GM12874 (cell line): ENCODE measurements around the gene KIFC3.

ENCODE experiments used
- CTCF ChIP-seq: IDR thresholded peaks from 2 replicates; pipeline ENCODE4 v1.5.1; 2011; ENCODE audit warnings: low read depth, mild to moderate bottlenecking, control low read depth, low read length, moderate library complexity; ENCODE audit not compliant: insufficient read depth

KIFC3 gene

DNA sequence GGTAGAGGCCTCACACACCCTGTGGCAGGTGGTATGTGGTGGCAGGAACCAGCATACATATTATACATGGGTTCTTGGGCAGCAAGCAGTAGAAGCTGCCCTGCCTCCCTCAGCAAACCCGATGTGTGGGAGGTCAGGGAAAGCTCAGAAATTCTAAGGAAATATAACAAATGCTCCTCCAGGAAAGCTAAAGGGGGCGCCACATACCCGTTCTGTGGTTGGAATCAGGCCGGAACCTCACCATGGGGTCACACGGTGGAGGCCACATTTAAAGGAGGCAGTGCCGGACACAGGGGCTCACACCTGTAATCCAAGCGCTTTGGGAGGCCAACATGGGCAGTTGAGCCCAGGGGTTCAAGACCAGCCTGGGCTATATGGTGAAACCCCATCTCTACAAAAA lies 79.1 kb downstream of the KIFC3 start:
- TF ChIP-seq CTCF: no peak

- TF ChIP-seq CTCF: no peak
Observed at GRCh38 chr16:57722651-57723050, 79.6 kb downstream of the KIFC3 start.

GRCh38 chr16:57722210-57722499 lies 80.1 kb downstream of the KIFC3 start:
- no peak for TF ChIP-seq CTCF

- no peak for TF ChIP-seq CTCF
Observed at GRCh38 chr16:57721356-57722209, 80.7 kb downstream of the KIFC3 start.

DNA sequence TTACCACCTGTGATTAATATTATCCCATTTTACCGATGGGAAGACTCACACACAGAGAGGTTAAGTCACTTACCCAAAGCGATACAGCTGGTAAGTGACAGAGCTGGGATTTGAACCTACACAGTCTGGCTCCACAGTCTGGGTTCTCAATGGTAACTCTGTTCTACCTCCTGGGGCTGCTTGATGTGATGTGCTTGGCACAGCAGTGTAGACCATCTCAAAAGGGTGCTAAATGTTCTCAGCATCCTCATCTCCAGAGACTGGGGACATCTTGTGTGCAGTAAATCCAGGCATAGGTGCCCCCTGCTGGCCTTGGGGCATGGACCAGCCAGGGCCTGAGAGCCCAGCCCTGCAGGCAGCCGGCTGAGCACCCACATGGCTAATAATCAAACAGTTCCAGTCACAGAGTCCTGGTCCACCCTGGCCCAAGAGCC lies 82.1 kb downstream of the KIFC3 start:
- TF ChIP-seq CTCF: peak; percentile 72

DNA sequence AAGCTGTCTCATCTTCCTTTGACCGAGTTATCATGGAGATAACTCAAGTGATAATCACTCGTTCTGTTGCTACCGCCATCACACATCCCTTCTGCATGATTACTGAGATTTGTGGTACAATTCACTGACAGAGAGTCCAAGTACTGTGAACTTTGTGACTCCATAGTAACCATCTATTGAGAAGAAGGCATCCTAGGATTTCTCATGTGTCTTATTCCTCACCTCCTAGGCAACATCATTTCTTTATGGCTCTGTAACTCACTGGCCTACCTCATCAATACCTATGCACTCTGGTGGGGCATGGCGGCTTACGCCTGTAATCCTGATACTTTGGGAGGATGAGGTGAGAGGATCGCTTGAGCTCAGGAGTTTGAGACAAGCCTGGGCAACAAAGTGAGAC lies 88.2 kb downstream of the KIFC3 start:
- no peak for TF ChIP-seq CTCF

GRCh38 chr16:57713596-57713995 lies 88.7 kb downstream of the KIFC3 start:
- no peak for TF ChIP-seq CTCF
